Hematopoietic multipotent progenitor cell treated with erythropoietin and hydrocortisone succinate and interleukin-3 and kit ligand, for 15 days (in vitro differentiated cells): ENCODE measurements around the gene TATDN3.
"Not testable (repeated sequence)": the region's sequence is repeated elsewhere in the genome, so short reads cannot be mapped to it uniquely, and the experiment has no call there.

Experiments
- DNase-seq: peaks from one replicate; pipeline ENCODE4 v3.0.0-alpha.2; 2015; ENCODE audit warnings: low spot score

TATDN3 gene

GRCh38 chr1:212791676-212792395 is at the start of gene TATDN3, which contains the start of gene NSL1:
TSS of gene TATDN3 (plus strand) at chr1:212791894. CDS start at chr1:212791922, 28 bp downstream.
TSS of gene NSL1 (minus strand) at chr1:212791777. CDS start at chr1:212791763, 14 bp downstream.
- peak; percentile 93 for DNase-seq

GRCh38 chr1:212743901-212744475 is 47.7 kb upstream of the TATDN3 start:
- DNase-seq: no peak

DNA sequence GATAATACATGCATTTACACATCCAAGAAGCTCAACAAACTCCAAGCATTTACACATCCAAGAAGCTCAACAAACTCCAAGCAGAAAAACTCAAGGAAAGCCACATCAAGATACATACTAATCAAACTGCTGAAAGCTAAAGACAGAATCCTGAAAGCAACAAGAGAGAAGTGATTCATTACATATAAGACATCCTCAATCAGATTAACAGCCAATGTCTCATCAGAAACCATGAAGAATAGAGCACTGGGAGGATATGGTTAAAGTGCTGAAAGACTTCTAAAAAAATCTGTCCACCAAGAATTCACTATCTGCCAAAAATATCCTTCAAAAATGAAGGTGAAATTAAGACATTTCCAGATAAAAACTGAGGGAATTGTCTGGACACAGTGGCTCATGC is 46.4 kb upstream of the TATDN3 start:
- no peak for DNase-seq

GRCh38 chr1:212746546-212746945 is 45.1 kb upstream of the TATDN3 start:
- DNase-seq: no peak

- DNase-seq: peak; percentile 66
Measured at GRCh38 chr1:212749821-212750535, 41.7 kb upstream of the TATDN3 start.

- DNase-seq: no peak
Measured at GRCh38 chr1:212752252-212752933, 39.3 kb upstream of the TATDN3 start.

GRCh38 chr1:212752934-212753497 is 38.7 kb upstream of the TATDN3 start:
- DNase-seq: no peak

- DNase-seq: no peak
Measured at GRCh38 chr1:212753749-212754148, 37.9 kb upstream of the TATDN3 start.

DNA sequence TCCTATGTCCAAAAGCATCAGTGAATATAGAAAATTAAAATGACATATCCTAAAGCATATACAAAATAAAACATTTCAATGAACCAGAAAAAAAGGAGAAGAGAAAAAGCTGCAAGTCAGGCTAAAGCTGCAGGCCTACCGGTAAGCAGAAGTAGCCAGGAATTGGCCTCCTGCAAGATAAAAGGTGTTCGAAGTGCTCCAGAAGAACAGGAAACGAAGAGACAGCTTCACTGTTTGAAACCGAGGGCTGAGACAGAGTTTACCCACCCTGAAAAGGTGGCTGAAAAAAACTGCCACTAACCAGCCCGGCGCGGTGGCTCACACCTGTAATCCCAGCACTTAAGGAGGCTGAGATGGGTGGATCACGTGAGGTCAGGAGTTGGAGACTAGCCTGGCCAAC is 37.5 kb upstream of the TATDN3 start:
- no peak for DNase-seq

GRCh38 chr1:212754680-212755079 is 37.0 kb upstream of the TATDN3 start:
- DNase-seq: no peak

DNA sequence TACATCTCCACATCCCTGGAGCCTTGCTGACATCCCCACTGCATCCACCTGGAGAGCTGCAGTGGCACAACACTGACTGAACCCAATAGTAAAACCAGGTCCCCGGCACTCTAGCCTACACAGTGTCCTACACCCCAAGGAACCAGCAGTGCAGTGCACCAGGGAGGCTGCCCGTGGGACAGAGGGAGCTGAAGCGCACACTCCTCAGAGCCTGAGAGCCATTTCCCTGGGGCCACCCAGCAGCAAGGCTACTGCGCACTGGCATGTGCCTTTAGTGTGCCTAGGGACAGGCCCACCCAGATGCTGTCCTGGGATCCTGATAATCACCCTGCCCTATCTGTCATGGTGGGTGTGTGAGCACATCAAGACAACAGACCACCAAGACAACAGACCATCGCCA is 32.0 kb upstream of the TATDN3 start:
- DNase-seq: no peak

DNA sequence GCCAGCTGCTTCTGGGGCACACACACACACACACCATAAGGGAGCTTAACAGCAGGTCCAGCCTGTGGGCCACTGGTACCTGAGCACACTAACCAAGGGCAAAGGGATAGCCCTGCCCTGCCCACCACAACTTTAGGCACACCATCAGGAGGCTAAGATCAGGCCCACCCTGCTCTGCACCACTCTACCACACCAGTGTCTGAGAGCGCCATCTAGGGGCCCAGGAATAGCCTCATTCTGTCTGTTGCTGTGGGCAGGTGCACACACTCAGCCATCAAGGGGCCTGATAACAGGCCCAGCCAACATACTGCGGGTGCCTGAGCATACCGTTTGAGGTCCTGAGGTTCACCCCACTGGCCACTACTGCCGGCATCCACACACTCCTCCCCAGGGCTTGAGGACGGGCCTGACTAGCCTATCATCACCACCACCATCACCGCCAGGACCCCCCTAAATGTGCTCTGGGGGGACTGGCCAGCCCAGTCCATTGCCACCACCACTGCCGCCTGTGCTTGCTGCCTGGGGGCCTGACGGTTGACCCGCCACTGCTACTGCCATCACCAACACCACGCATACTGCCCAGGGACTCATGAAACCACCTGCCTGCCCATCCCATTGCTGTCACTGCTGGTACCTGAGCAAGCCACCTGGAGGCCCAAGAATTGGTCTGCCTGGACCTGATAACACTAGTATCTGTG is 31.4 kb upstream of the TATDN3 start:
- peak; percentile 32 for DNase-seq

- no peak for DNase-seq
Measured at GRCh38 chr1:212762234-212762633, 29.5 kb upstream of the TATDN3 start.

DNA sequence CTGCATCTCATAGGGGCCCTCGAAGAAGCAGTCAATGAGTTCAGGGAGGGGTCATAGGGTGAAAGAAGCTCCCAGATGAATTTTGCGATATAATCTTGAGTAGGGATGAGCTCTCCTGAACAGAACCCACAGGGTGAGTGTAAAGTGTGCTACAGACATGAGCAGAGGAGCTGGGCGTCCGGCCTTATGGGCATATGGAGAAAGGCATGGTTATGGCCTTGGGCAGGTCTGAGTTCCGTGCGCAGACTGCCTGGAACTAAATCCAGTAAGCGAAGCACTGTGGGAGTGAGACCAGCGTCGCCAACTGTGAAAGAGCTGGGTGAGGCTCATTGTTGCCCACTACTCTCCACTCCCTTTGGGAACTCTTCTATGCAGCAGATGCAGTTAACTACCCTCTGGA is 28.9 kb upstream of the TATDN3 start:
- DNase-seq: no peak

- not testable (repeated sequence) for DNase-seq
Measured at GRCh38 chr1:212764718-212765281, 26.9 kb upstream of the TATDN3 start.

DNA sequence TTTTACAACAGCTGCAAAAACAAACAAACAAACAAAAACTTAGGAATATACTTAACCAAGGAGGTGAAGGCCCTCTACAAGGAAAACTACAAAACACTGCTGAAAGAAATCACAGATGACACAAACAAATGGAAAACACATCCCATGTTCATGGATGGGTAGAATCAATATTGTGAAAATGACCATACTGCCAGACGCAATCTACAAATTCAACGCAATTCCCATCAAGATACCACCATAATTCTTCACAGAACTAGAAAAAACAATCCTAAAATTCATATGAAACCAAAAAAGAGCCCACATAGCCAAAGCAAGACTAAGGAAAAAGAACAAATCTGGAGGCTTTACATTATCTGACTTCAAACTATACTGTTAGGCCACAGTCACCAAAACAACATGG is 24.9 kb upstream of the TATDN3 start:
- not testable (repeated sequence) for DNase-seq

- DNase-seq: no peak
Measured at GRCh38 chr1:212769459-212770167, 22.1 kb upstream of the TATDN3 start.

- no peak for DNase-seq
Measured at GRCh38 chr1:212771341-212771740, 20.4 kb upstream of the TATDN3 start.

DNA sequence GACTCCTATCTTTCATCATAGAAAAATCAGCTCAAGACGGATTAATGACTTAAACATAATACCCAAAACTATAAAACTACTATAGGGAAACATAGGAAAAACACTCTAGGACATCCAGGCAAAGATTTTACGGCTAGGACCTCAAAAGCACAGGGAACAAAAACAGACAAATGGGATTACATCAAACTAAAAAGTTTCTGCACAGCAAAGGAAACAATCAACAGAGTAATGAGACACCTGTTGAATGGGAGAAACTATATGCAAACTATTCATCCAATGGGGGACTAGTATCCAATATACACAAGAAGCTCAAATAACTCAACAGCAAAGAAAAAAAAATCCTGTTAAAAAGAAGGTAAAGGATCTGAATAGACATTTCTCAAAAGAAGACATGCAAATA is 18.7 kb upstream of the TATDN3 start:
- DNase-seq: no peak

DNA sequence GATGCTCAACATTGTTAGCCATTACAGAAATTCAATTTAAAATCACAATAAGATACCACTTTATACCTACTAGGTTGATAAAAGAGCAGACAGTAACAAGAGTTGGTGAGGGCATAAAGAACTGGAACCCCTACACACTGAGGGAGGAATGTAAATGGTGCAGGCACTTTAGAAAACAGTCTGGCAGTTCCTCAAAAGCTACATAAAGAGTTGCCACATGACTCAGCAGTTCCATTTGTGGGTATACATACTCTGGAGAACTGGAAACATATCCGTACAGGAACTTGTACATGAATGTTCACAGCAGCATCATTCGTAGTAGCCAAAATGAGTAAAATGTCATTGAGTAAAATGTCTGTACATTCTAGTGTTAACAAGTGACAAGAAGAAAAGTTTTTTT is 17.1 kb upstream of the TATDN3 start:
- DNase-seq: peak; percentile 18

DNA sequence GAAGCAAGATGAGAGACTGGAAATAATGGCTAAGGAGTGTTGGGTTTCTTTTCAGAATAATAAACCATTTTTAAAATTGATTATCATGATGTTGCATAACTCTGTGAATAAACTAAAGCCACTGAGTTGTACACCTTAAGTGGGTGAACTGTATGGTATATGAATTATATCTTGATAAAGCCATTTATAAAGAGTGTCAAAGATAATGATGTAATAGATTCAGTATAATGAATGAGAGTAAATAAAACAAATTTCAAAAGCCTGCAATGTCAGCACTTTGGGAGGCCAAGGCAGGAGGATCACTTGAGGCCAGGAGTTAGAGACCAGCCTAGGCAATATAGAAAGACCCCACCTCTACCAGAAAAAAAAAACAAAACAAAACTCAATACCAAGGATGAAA is 16.5 kb upstream of the TATDN3 start:
- DNase-seq: no peak
